Natural killer cell (primary cell): ENCODE measurements around the gene LHFPL3. TPM values are rescaled to one million over a fixed set of nuclear protein-coding genes. Genes with fewer than 3 reads are reported as not detected.
A peak's percentile ranks its signal among the peaks of the same experiment; 100 is the strongest.

Experiments used
- ATAC-seq, 3 donors: fragments of 150-1000 bp in 2 of 3; fragments of 200-7000 bp in 1 of 3; cut with Tn5 transposase; 1 replicate in 1 of 3; 2 replicates in 2 of 3; pipeline ENCODE4 v1.10.0; 2021; ENCODE audit warnings: mild to moderate bottlenecking in 2 of 3, moderate library complexity in 2 of 3
- DNase-seq, 2 donors: peaks; one replicate each; pipeline versions ENCODE4 v3.0.0 to v3.0.0-alpha.2; 2013 to 2021; ENCODE audit warnings: mixed read lengths in 1 of 2
- H3K27ac ChIP-seq: one replicate; pipeline ENCODE4 v1.5.1; 2013; ENCODE audit warnings: mild to moderate bottlenecking, low read length
- H3K27me3 ChIP-seq: one replicate; pipeline ENCODE4 v1.6.1; 2013; ENCODE audit warnings: low read length; ENCODE audit not compliant: control insufficient read depth, insufficient read depth
- H3K36me3 ChIP-seq: one replicate; pipeline ENCODE4 v1.6.1; 2013; ENCODE audit warnings: low read length; ENCODE audit not compliant: control insufficient read depth, insufficient read depth
- H3K4me1 ChIP-seq: one replicate; pipeline ENCODE4 v1.6.1; 2013; ENCODE audit warnings: low read length; ENCODE audit not compliant: control insufficient read depth, insufficient read depth
- H3K4me3 ChIP-seq: one replicate; pipeline ENCODE4 v1.5.1; 2013; ENCODE audit warnings: low read length
- H3K9me3 ChIP-seq: one replicate; pipeline ENCODE4 v1.6.1; 2013; ENCODE audit warnings: low read length; ENCODE audit not compliant: control insufficient read depth, insufficient read depth
- H3K27ac Mint-ChIP-seq, 2 donors: one replicate each; pipeline ENCODE4 v1.8.0; 2022; ENCODE audit warnings: mild to moderate bottlenecking in 2 of 2, mixed read lengths in 2 of 2, moderate library complexity in 1 of 2
- H3K27me3 Mint-ChIP-seq, 2 donors: one replicate each; pipeline ENCODE4 v1.8.0; 2022; ENCODE audit warnings: low read depth in 2 of 2, mixed read lengths in 2 of 2
- H3K36me3 Mint-ChIP-seq: one replicate; pipeline ENCODE4 v1.8.0; 2022; ENCODE audit warnings: mixed read lengths
- H3K4me1 Mint-ChIP-seq, 2 donors: one replicate each; pipeline ENCODE4 v1.8.0; 2022; ENCODE audit warnings: mixed read lengths in 2 of 2
- H3K4me3 Mint-ChIP-seq: one replicate; pipeline ENCODE4 v1.8.0; 2022; ENCODE audit warnings: mild to moderate bottlenecking, moderate library complexity, mixed read lengths
- H3K9me3 Mint-ChIP-seq, 2 donors: one replicate each; pipeline ENCODE4 v1.8.0; 2022; ENCODE audit warnings: mixed read lengths in 2 of 2
- CTCF ChIP-seq: fragments of 200-600 bp; IDR thresholded peaks from one replicate; pipeline ENCODE4 v1.8.0; 2022; ENCODE audit warnings: antibody characterized with exemption
- WGBS: methylation state at CpG from one replicate; pipeline ENCODE4 v1.1.7; 2013; ENCODE audit warnings: missing lambda C conversion rate; ENCODE audit not compliant: insufficient coverage; 5-methylcytosine and 5-hydroxymethylcytosine counted together
- intact Hi-C: fragments of 100-400 bp; cut with micrococcal nuclease; formaldehyde crosslinking; loops from one replicate; pipeline ENCODE4 v1.14.2; 2022
- total RNA-seq, 4 donors: library from RNA; stranded (reverse); fragments of 120-200 nt in 1 of 4; gene quantifications; one replicate each; pipeline versions ENCODE4 v1.2.3 to v1.2.4, GENCODE V29; 2013 to 2022

The LHFPL3 gene
- total RNA-seq, 3 donors from 2014 or later (not counting 1 experiment from before 2014, with no cell fraction given): not detected

DNA sequence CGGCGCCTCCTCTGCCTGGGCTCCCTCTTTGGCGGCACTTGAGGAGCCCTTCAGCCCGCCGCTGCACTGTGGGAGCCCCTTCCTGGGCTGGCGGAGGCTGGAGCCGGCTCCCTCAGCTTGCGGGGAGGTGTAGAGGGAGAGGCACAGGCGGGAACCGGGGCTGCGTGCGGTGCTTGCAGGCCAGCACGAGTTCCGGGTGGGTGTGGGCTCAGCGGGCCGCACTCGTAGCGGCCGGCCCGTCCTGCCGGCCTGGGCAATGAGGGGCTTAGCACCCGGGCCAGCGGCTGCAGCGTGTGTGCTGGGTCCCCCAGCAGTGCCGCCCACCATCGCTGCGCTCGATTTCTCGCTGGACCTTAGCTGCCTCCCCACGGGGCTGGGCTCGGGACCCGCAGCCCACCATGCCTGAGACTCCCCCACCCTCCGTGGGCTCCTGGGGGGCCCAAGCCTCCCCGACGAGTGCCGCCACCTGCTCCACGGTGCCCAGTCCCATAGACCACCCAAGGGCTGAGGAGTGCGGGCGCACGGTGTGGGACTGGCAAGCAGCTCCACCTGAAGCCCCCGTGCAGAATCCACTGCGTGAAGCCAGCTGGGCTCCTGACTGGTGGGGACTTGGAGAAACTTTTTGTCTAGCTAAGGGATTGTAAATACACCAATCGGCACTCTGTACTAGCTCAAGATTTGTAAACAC is 611.8 kb downstream of the LHFPL3 start:
- Histone ChIP-seq H3K27ac (peak overlapping the region; percentile 89), H3K27me3 (no peaks in the 10 kb centered on the region), H3K36me3 (no peaks in the 10 kb centered on the region), H3K4me1 (peaks cover 45% of the 10 kb centered on the region), H3K9me3 (no peaks in the 10 kb centered on the region), H3K4me3 (no peak overlapping the region)
- Mint-ChIP-seq H3K36me3 (no peaks in the 10 kb centered on the region), H3K27me3 (no peaks in the 10 kb centered on the region), H3K9me3 (no peaks in the 10 kb centered on the region), H3K4me3 (peak overlapping the region; percentile 92), H3K4me1 (peaks cover 41 to 46% of the 10 kb centered on the region in 2 donors), H3K27ac (peak overlapping the region; percentile 100)
- peak in 1 of 2 donors; percentile 18 for DNase-seq
- intact Hi-C loops: loop anchor here (5.0 to 10.0 kb wide), 3 partner anchors 412 to 1345 kb away; partner anchors contain the start of gene NAMPT
- ATAC-seq: no peak
- WGBS: 96% methylated on average over 43 of the region's 43 CpGs
- no peak for TF ChIP-seq CTCF

DNA sequence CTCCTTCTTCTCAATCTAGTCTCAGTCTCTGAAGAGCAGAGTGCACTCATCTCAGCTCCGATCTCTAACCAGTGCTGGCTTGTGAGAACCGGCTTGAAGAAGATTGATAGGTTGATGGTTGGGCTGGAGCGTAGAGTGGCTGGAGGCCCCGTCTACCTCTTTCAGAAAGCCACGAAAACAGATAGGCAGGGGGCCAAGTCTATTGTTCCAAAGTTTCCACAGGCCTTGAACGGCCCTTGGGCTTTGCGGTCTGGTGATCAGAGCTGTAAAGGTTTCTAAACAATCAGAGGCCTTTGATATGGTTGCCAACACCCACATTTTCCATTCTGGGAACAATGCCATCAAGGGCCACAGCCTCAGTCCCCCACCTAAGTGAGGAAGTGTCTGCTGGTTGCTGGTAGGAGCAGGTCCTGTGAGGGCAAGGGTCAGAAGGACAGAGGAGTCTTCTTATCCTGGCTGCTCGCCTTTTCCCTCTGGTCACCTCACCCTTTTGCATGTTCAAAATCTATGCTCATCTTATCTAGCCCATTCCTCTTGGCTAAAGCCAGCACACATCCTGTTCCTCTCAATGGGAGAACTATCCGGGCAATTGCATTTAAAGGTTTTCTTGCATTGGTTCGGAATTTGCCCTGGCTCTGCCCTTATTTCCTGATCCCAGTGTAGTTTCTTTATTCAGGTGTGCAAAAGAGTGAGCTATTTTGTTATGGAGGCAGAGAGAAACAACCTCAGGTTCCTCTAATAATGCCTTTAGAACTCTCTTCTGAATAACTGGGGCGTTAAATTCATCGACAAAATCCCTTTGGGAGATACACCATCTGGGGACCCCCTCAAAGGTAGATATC is 615.3 kb downstream of the LHFPL3 start:
- H3K4me1 Mint-ChIP-seq: peaks cover 56 to 59% of the 10 kb centered on the region in 2 donors
- no peaks in the 10 kb centered on the region for H3K27me3 Mint-ChIP-seq
- peak overlapping the region; percentile 11 for H3K4me3 ChIP-seq
- no peaks in the 10 kb centered on the region for H3K36me3 ChIP-seq
- peak overlapping the region; percentile 89 for H3K27ac ChIP-seq
- peak overlapping the region; percentile 85 for H3K4me3 Mint-ChIP-seq
- 17% methylated on average over 12 of the region's 12 CpGs for WGBS
- H3K27ac Mint-ChIP-seq: peak overlapping the region; percentile 100
- peaks cover 61% of the 10 kb centered on the region for H3K4me1 ChIP-seq
- no peaks in the 10 kb centered on the region for H3K36me3 Mint-ChIP-seq
- no peaks in the 10 kb centered on the region for H3K27me3 ChIP-seq
- peak; percentile 21 to 58 (median 32) for ATAC-seq
- intact Hi-C loops: loop anchor here (5.0 to 10.0 kb wide), 3 partner anchors 409 to 1341 kb away; partner anchors contain the start of gene NAMPT
- H3K9me3 Mint-ChIP-seq: no peaks in the 10 kb centered on the region
- TF ChIP-seq CTCF: no peak
- H3K9me3 ChIP-seq: no peaks in the 10 kb centered on the region
- peak; percentile 54 to 84 for DNase-seq

DNA sequence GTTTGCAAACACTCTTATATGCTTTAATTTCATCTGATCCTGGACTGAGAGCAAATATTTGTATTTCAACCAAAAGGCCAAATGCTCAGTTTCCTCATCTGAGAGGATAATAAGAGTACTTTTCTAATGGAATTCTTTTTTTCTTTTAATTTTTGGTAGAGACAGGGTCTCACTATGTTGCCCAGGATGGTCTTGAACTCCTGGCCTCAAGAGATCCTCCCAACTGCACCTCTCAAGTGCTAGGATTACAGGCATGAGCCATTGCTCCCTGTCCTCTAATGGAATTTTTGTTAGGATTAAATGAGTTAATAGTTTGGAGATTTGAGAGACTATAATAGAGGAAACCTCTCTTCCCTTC is 617.2 kb downstream of the LHFPL3 start:
- H3K4me3 ChIP-seq: no peak overlapping the region

More for the DNA sequence above, 617.2 kb downstream of the LHFPL3 start:
- no peaks in the 10 kb centered on the region for H3K9me3 ChIP-seq
- no peaks in the 10 kb centered on the region for H3K27me3 Mint-ChIP-seq
- DNase-seq (no peak), ATAC-seq (no peak)
- peak overlapping the region; percentile 89 for H3K27ac ChIP-seq
- no peaks in the 10 kb centered on the region for H3K36me3 Mint-ChIP-seq
- peaks cover 53 to 55% of the 10 kb centered on the region in 2 donors for H3K4me1 Mint-ChIP-seq
- peaks cover 57% of the 10 kb centered on the region for H3K4me1 ChIP-seq
- H3K36me3 ChIP-seq: no peaks in the 10 kb centered on the region
- no peaks in the 10 kb centered on the region for H3K9me3 Mint-ChIP-seq
- H3K27ac Mint-ChIP-seq: peak overlapping the region; percentile 100
- no peaks in the 10 kb centered on the region for H3K27me3 ChIP-seq
- H3K4me3 Mint-ChIP-seq: peak overlapping the region; percentile 85
- TF ChIP-seq CTCF: no peak
- intact Hi-C loops: loop anchor here (1.0 to 10.0 kb wide), 4 partner anchors 12 to 1339 kb away; partner anchors contain the start of gene NAMPT
